H1 (cell line): Measurements from ENCODE around the gene ISY1. TPM values are rescaled to one million over a fixed set of nuclear protein-coding genes. Genes with fewer than 3 reads are reported as not detected.

Source experiments
- KDM5A ChIP-seq: fragments of 200-600 bp; IDR thresholded peaks from 2 replicates; pipeline ENCODE4 v1.7.1; 2012; ENCODE audit warnings: mild to moderate bottlenecking, low read length, inconsistent platforms, mixed read lengths
- polyA plus RNA-seq, 7 experiments: library from polyadenylated mRNA; depleted of rRNA in 3 of 7; stranded (reverse) in 5 of 7; unstranded in 2 of 7; fragments of >200 nt in 5 of 7; fragments of 200-250 nt in 2 of 7; gene quantifications; 1 replicate in 5 of 7; 2 replicates in 1 of 7; 4 replicates in 1 of 7; pipeline versions ENCODE4 v1.2.1 to v1.2.3, GENCODE V29; 2011 to 2013; ENCODE audit warnings: missing spikeins in 2 of 7, mixed read lengths in 2 of 7
- total RNA-seq: library from RNA; stranded (reverse); fragmentation: NEBNext Ultra II Directional; extraction: Animal tissue kit (Norgen Biotek cat#: 25700); gene quantifications from 2 replicates; pipeline ENCODE4 v1.2.1, GENCODE V29; 2021

ISY1 gene
- total and polyA plus RNA-seq, 2 of the 8 experiments (the other 6 are each of a cell fraction or from before 2014, with no cell fraction given) = 16.6 to 38.7 TPM

- TF ChIP-seq KDM5A = no peak
These were observed 56.3 kb downstream of the ISY1 start (continued) for GRCh38 chr3:129104498-129105079.
